Measurements from ENCODE around the gene MSLN. TPM values are rescaled to one million over a fixed set of nuclear protein-coding genes. Genes with fewer than 3 reads are reported as not detected.
"Not testable (repeated sequence)": the region's sequence is repeated elsewhere in the genome, so short reads cannot be mapped to it uniquely, and the experiment has no call there.

Gene MSLN
- total RNA-seq, 3 donors from 2014 or later (not counting 1 experiment from before 2014, with no cell fraction given) = not detected

DNA sequence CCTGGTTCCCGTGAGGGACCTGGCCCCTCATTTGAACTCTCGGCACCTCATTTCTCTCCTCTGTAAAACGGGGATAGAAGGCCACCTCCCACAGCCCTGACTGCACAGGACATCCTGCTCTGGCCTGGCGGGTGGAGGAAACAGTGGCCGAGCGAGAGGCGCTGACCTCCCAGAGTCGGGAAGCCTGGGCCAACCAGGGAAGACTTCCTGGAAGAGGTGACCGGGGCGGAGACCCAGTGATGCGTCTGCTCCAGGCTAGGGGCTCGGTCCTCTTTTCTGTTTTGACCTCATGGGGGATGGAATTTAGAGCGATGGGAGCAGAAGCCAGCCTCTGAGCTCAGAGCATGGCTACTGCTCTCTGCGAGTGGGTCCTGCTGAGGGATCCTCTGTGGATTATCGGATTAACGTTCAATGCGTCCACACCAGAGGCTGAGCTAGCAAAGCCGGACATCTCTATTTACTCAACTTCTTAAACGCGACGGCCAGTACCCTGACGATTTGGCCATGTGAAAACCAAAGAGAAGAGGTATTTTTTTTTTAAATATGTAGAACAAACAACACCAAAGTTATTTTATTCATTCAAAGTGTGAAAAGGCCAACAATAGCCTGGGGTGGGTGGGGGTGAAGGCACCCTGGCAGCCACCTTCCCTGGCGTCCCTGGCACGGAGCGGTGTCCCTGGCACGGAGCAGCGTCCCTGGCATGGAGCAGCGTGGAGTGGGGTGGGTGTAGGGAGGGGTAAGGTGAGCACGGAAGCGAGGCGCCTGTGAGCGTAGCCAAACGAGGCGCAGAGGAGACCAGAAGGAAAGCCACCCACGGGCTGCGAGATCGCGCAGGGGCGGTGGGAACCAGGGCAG is 9.2 kb upstream of the MSLN start:
- intact Hi-C loops (cut with micrococcal nuclease) = no loop called here
- no peaks in the 10 kb centered on the region for H3K4me1 ChIP-seq (ENCODE audit: control insufficient read depth, insufficient read depth, low read length)
- ATAC-seq = no peak

DNA sequence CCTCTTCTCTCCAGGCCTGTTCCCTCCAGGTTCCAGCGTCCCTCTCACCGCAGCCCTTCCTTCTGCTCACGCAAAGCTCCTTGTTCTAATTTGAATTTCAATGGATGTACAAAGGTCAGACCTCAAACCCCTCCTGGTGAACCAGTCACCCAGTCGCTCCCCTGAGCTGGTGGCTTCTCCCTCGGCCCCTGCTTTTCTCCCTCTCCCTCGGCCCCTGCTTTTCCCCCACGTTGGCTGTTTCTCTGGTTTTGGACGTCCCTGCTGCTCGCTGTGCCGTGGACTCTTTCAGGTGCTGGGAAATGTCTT is 8.6 kb upstream of the MSLN start:
- Histone ChIP-seq H3K4me3 (ENCODE audit: low read length) (no peak overlapping the region), H3K9me3 (ENCODE audit: control insufficient read depth, insufficient read depth, low read length) (no peaks in the 10 kb centered on the region), H3K36me3 (ENCODE audit: control insufficient read depth, insufficient read depth, low read length) (no peaks in the 10 kb centered on the region), H3K27me3 (ENCODE audit: control insufficient read depth, insufficient read depth, low read length) (no peaks in the 10 kb centered on the region), H3K27ac (ENCODE audit: low read length) (no peak overlapping the region), H3K4me1 (ENCODE audit: control insufficient read depth, insufficient read depth, low read length) (no peaks in the 10 kb centered on the region)
- no peak for DNase-seq
- intact Hi-C loops (cut with micrococcal nuclease) = no loop called here
- H3K4me3 Mint-ChIP-seq = no peak overlapping the region
- no peaks in the 10 kb centered on the region for H3K36me3 Mint-ChIP-seq
- no peak overlapping the region for H3K27ac Mint-ChIP-seq
- no peak for ATAC-seq
- no peaks in the 10 kb centered on the region for H3K4me1 Mint-ChIP-seq
- peaks cover 3 to 8% of the 10 kb centered on the region in 2 donors for H3K27me3 Mint-ChIP-seq (ENCODE audit: low read depth in 2 of 2)
- TF ChIP-seq, protein P1, sequence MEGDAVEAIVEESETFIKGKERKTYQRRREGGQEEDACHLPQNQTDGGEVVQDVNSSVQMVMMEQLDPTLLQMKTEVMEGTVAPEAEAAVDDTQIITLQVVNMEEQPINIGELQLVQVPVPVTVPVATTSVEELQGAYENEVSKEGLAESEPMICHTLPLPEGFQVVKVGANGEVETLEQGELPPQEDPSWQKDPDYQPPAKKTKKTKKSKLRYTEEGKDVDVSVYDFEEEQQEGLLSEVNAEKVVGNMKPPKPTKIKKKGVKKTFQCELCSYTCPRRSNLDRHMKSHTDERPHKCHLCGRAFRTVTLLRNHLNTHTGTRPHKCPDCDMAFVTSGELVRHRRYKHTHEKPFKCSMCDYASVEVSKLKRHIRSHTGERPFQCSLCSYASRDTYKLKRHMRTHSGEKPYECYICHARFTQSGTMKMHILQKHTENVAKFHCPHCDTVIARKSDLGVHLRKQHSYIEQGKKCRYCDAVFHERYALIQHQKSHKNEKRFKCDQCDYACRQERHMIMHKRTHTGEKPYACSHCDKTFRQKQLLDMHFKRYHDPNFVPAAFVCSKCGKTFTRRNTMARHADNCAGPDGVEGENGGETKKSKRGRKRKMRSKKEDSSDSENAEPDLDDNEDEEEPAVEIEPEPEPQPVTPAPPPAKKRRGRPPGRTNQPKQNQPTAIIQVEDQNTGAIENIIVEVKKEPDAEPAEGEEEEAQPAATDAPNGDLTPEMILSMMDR (IDR thresholded peaks at IDR 0.05) = no peak
- 87% methylated on average over 10 of the region's 10 CpGs for WGBS (ENCODE audit: insufficient coverage)
- no peaks in the 10 kb centered on the region for H3K9me3 Mint-ChIP-seq

More for the DNA sequence above, 9.2 kb upstream of the MSLN start:
- Mint-ChIP-seq H3K4me3 (no peak overlapping the region), H3K36me3 (no peaks in the 10 kb centered on the region), H3K4me1 (no peaks in the 10 kb centered on the region), H3K9me3 (no peaks in the 10 kb centered on the region), H3K27me3 (ENCODE audit: low read depth in 2 of 2) (peaks cover 1 to 2% of the 10 kb centered on the region in 2 donors), H3K27ac (no peak overlapping the region)
- DNase-seq = no peak
- Histone ChIP-seq H3K9me3 (ENCODE audit: control insufficient read depth, insufficient read depth, low read length) (no peaks in the 10 kb centered on the region), H3K27ac (ENCODE audit: low read length) (no peak overlapping the region), H3K36me3 (ENCODE audit: control insufficient read depth, insufficient read depth, low read length) (no peaks in the 10 kb centered on the region), H3K27me3 (ENCODE audit: control insufficient read depth, insufficient read depth, low read length) (no peaks in the 10 kb centered on the region), H3K4me3 (ENCODE audit: low read length) (no peak overlapping the region)
- TF ChIP-seq, protein P1 (IDR thresholded peaks at IDR 0.05) = no peak
- WGBS (ENCODE audit: insufficient coverage) = 87% methylated on average over 35 of the region's 39 CpGs

DNA sequence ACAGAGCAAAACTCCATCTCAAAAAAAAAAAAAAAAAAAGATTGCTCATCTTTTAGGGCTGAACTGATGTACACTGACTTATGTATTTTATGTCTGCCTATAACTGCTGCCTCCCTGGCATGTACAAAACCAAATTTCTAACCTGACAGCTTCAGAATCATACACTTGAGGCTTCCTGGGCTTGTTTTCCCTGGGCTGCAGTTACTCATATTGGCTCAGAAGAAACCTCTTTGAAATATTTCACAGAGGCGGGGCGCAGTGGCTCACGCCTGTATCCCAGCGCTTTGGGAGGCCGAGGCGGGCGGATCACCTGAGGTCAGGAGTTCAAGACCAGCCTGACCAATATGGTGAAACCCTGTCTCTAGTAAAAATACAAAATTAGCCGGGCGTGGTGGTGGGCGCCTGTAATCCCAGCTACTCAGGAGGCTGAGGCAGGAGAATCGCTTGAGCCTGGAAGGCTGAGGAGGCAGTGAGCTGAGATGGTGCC is 6.4 kb upstream of the MSLN start:
- intact Hi-C loops (cut with micrococcal nuclease); DNase-seq; H3K4me1 Mint-ChIP-seq; H3K4me3 ChIP-seq (ENCODE audit: low read length); H3K36me3 Mint-ChIP-seq; H3K9me3 Mint-ChIP-seq; H3K27me3 ChIP-seq (ENCODE audit: control insufficient read depth, insufficient read depth, low read length); H3K27ac Mint-ChIP-seq; H3K4me3 Mint-ChIP-seq; H3K27ac ChIP-seq (ENCODE audit: low read length); H3K9me3 ChIP-seq (ENCODE audit: control insufficient read depth, insufficient read depth, low read length); H3K4me1 ChIP-seq (ENCODE audit: control insufficient read depth, insufficient read depth, low read length); ATAC-seq; H3K36me3 ChIP-seq (ENCODE audit: control insufficient read depth, insufficient read depth, low read length): not testable (repeated sequence)
- 97% methylated on average over 11 of the region's 11 CpGs for WGBS (ENCODE audit: insufficient coverage)
- peaks cover 3 to 14% of the 10 kb centered on the region in 2 donors for H3K27me3 Mint-ChIP-seq (ENCODE audit: low read depth in 2 of 2)

DNA sequence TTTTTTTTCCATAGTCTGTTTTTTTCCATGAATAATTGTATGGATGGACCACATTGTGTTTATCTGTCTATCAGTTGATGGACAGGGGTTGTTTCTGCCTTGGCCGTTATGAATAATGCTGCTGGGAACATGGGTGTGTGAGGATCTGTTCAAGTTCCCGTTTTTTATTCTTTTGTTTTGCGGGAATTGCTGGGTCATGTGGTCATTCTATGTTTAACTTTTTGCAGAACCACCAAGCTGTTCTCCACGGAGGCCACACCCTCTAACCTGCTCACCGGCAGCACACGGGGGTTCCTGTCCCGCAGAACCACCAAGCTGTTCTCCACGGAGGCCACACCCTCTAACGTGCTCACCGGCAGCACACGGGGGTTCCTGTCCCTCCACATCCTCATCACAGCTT is 5.9 kb upstream of the MSLN start:
- H3K4me1 Mint-ChIP-seq = peaks cover 0 to 5% of the 10 kb centered on the region in 2 donors
- no peaks in the 10 kb centered on the region for H3K36me3 Mint-ChIP-seq
- H3K4me1 ChIP-seq (ENCODE audit: control insufficient read depth, insufficient read depth, low read length) = no peaks in the 10 kb centered on the region
- no peaks in the 10 kb centered on the region for H3K27me3 ChIP-seq (ENCODE audit: control insufficient read depth, insufficient read depth, low read length)
- ATAC-seq (no peak), DNase-seq (no peak)
- H3K9me3 Mint-ChIP-seq = no peaks in the 10 kb centered on the region
- 2% methylated on average over 11 of the region's 11 CpGs for WGBS (ENCODE audit: insufficient coverage)
- H3K9me3 ChIP-seq (ENCODE audit: control insufficient read depth, insufficient read depth, low read length) = no peaks in the 10 kb centered on the region
- H3K36me3 ChIP-seq (ENCODE audit: control insufficient read depth, insufficient read depth, low read length) = no peaks in the 10 kb centered on the region
- H3K4me3 Mint-ChIP-seq = no peak overlapping the region
- intact Hi-C loops (cut with micrococcal nuclease) = no loop called here
- peaks cover 3 to 14% of the 10 kb centered on the region in 2 donors for H3K27me3 Mint-ChIP-seq (ENCODE audit: low read depth in 2 of 2)
- H3K27ac ChIP-seq (ENCODE audit: low read length) = no peak overlapping the region
- H3K4me3 ChIP-seq (ENCODE audit: low read length) = no peak overlapping the region
- TF ChIP-seq, protein P1 (IDR thresholded peaks at IDR 0.05) = no peak
- H3K27ac Mint-ChIP-seq = no peak overlapping the region
